Myocyte (in vitro differentiated cells): ENCODE data around the gene MRPS2. TPM values are rescaled to one million over a fixed set of nuclear protein-coding genes. Genes with fewer than 3 reads are reported as not detected.
"Not testable (repeated sequence)": the region's sequence is repeated elsewhere in the genome, so short reads cannot be mapped to it uniquely, and the experiment has no call there.

ENCODE experiments used
- DNase-seq: peaks from one replicate; pipeline ENCODE4 v3.0.0-alpha.2; 2012; ENCODE audit warnings: low read depth
- total RNA-seq: library from RNA; depleted of rRNA; stranded (reverse); fragments of >200 nt; gene quantifications from 2 replicates; pipeline ENCODE4 v1.2.3, GENCODE V29; 2014

The MRPS2 gene
- total RNA-seq, 1 donor from 2014 or later = 39.2 TPM

DNA sequence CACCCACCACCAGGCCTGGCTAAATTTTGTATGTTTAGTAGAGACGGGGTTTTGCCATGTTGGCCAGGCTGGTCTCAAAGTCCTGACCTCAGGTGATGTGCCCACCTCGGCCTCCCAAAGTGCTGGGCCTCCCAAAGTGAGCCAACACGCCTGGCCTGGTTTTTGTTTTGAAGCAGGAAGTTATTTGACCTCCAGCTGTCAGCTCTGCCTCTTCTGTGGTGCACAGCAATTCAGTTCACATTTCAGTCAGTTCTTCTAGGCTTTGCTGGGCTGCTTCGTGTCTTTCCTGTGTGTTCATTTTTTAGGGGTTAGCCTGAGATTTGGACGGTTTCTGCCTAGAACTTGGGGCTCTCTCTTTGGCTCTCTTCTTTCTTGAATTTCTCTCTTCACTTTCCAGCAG lies 29.7 kb downstream of the MRPS2 start:
- DNase-seq = no peak

GRCh38 chr9:135531096-135531495 lies 30.6 kb downstream of the MRPS2 start:
- no peak for DNase-seq

DNA sequence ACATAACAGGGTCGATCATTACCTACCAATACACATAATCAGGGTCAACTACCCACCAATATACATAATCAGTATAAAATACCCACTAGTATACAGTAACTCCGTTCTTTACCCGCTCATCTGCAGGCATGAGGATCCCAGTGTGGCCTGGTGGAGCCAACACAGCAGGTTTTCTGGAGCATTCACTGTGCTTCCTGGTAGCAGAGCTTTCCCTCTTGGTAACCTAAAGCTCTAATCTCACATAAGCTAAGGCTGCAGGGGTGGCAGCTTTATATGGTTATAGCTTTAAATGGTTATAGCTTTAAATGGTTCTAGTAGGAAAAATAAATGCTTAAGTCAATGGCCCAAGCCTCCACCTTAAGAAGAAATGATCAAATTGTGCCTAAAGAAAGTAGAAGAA lies 32.6 kb downstream of the MRPS2 start:
- no peak for DNase-seq

GRCh38 chr9:135533674-135534073 lies 33.2 kb downstream of the MRPS2 start:
- DNase-seq = no peak

DNA sequence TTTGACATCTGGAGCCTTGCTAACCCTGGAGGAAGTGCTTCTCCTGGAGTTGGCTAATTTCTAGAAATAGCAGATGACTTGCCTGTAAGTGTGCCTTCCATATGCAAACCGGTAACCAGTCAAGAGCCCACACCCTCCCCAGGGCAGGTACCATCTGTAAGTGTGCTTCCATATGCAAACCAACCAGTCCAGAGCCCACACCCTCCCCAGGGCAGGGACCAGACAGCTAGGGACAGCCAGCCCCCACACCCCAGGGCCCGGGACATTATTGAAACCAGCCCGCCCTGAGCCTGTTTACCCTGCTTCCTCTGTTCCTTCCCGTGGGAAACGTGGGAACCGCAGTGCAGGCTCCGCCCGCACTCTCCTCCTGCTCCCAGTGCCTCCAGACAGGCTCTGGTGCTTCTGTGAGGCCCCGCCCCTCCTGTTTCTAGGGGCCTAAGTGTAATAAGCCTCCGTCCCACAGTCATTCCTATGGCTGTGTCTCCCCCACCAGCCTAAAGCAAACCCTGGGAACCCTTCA lies 33.8 kb downstream of the MRPS2 start:
- not testable (repeated sequence) for DNase-seq

DNA sequence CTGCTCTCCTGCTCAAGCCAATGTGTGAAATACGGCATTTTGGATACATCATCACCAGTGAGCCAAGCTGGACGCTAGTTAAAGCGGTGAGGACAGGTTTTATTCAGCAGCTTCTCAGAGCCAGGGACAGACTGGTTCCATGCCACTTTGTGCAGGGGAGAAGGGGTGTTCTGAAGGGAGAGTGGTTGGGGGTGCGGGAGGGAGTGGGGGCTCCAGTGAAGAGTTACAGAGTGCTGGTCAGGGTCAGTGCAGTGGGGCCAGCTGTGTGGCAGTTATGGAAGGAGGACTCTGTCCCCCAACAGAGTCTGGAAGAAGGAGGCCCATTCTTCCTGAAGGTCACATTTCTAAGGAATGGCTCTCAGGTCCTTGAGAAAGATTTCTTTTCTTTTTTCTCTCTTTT lies 34.3 kb downstream of the MRPS2 start:
- not testable (repeated sequence) for DNase-seq

- DNase-seq = not testable (repeated sequence)
These were observed 35.1 kb downstream of the MRPS2 start for GRCh38 chr9:135535631-135536030.

- peak; percentile 33 for DNase-seq
These were observed 35.7 kb downstream of the MRPS2 start for GRCh38 chr9:135536216-135536615.

DNA sequence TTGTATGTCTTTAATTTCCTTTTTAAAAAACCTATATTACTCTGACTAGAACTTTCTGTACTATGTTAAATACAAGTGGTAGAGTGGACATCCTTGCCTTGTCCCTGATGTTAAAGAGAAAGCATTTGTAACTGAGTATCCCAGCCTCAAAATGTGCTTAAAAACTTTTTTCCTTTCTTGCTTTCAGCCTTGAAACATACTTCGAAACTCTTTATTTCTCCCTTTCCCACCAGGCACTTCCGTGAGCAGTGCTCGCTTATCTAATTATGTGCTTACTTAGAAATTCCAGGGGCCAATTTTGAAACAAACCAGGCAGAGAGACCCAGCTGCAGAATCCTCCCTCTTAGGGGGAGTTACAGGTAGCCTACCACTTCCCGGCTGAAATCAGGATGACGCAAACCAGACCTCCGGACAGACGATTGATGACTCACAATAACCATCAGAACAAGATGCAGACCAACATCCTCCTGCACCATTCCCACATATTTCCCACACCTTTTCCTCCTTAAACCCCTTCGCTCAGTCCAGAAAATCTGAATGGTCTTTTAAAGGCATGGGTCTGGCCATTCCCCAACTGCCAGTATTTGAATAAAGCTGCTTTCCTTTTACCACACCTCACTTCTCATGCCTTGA lies 42.9 kb downstream of the MRPS2 start:
- DNase-seq = not testable (repeated sequence)

DNA sequence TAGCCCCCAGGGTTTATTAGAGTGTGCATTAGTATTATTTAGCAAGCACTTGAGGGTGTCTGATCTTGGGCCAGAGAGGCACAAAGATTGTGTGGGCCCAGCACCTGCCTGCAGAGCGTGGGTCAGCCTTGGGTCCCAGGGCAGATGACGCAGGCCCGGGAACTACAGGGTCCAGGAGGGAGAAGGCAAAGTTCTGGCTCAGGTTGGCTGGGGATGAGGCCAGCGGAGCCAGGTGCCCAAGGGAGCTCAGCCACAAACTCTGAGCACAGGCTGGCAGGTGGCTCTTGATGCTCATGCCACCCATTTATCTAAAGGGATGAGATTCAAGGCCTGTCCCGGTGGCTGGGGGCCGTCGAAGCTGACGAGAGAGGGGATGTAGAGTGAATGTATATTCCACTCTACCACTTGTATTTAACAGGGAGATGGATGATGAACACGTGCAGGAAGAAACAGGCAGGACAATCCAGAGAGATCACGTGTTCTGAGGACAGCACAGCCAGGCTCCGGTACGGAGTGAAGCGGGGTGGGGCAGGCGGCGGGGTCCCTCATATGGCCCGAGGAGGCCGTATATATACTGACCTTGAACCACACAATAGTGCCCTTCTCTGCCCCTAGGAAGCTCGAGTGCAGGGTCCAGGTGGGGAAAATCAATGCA lies 44.6 kb downstream of the MRPS2 start:
- DNase-seq = no peak

DNA sequence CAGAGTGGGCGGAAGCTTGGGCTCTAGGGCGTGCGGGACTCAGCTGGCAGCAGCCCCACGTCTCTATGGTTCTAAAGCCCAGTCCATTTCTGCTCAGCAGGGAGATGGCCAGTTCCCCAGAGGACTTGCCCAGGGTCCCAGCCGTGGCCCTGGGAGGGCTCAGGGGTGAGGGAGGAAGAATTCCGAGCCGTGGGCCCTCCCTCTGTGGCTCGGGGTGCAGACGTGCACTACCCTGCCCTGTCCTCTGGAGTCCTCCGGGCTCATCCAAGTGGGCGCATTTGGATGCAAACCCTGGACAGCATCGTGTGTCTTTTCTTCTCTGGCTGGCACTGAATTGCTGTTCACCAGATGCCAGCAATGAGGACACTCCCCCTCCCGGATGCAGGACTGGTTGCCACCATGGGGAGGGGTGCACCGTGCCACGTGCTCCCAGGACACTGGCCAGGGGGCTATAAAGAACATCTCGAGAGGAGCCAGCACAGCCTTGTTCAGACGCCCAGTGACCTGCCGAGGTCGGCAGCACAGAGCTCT lies 45.2 kb downstream of the MRPS2 start, which contains the start of gene OBP2A:
Gene OBP2A (plus strand): TSS at position 481 of the 531 bp plus-strand sequence. CDS start 55 bp downstream, outside the sequence.
- DNase-seq = not testable (repeated sequence)

DNA sequence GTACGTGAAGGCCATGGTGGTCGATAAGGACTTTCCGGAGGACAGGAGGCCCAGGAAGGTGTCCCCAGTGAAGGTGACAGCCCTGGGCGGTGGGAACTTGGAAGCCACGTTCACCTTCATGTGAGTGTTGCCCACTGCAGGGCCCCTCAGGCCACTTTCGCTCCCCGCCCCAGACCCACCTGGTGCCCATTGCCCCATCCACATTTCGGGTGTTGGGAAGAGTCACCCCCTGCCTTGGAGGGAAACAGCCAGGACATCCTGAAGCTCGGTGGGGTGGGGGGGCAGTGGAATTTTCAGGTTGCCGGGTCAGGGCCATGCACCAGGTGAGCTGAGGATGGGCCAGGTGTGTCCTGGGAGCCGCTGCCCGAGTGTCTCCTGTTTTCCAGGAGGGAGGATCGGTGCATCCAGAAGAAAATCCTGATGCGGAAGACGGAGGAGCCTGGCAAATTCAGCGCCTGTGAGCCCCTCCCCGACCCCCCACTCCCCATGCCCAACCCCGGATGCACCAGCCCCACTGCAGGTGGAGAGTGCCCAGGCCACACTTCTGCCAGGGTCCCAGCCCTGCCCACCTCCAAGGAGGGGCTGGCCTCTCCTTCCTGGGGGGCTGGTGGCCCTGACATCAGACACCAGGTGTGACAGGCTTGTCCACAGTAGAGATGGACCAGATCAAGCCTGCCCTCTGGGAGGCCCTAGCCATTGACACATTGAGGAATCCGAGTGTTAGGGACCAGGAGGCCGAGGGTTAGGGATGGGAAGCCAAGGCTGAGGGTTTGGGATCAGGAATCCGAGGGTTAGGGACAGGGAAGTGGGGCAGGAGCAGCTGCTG lies 46.5 kb downstream of the MRPS2 start:
- not testable (repeated sequence) for DNase-seq

GRCh38 chr9:135547756-135548736 lies 47.6 kb downstream of the MRPS2 start:
- no peak for DNase-seq

- not testable (repeated sequence) for DNase-seq
These were observed 49.2 kb downstream of the MRPS2 start for GRCh38 chr9:135549478-135550343.

DNA sequence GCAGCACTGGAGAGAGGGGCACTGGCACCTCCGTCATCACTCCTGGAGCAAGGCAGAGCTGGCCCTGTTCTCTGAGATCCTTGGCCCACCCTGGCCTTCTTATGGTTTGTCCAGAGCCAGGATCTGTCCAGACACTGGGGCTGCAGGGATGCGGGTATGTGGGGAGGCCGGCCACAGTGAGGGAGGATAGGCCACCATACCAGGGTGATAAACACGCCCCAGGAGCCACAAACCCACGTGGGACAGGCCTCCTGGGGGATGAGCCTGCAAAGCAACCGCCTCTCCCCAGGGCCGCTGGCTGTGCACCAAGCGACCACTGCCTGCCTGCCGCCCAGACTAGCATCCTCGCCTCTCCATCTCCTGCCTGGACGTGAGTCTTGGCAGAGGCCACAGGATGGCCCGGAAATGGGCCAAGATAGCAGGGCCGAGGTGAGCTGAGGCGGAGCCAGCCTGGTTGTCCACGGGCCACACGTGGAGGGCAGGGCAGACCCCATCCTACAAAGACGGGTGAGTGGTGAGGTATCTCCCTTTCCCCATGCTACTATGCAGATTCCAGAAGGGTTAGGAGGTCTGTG lies 49.9 kb downstream of the MRPS2 start:
- DNase-seq = no peak

DNA sequence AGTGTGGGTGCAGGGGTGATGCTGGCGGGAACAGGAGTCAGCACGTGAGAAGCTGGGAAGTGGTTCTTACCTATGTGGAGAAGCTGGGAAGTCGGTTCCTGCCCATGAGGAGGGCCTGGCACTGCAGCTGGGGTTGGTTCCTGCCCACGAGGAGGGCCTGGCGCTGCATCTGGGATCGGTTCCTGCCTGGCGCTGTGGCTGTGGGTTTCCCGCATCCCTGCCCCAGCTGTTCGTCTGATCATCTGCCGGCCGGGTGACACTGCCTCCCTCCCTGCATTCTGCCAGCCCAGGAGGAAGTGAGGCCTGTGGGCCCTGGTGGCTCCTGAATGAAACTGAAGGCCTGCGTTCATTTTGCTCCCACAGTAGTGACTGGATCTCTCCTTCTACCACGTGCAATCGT lies 50.5 kb downstream of the MRPS2 start:
- DNase-seq = peak; percentile 55

DNA sequence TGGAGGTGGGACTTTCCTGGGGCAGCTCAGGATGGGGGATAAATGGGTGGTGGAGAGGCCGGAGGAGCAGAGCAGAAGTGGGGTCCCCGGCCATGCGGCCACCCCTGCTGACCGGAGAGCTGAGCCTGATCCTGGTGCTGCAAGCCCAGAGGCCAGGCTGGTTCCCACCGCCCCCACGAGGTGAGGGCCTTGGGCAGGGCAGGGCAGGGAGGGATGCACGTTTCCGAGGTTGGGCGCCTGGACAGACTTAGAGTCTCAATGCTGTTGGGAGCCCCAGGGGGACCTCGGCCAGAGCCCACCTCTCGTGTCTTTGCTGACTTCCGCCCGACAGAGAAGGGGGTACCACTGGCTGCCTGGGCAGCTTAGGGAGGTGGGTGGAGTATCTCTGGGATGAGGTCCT lies 51.0 kb downstream of the MRPS2 start:
- DNase-seq = no peak

- no peak for DNase-seq
These were observed 51.7 kb downstream of the MRPS2 start for GRCh38 chr9:135552021-135552697.
